Gastroesophageal sphincter (tissue), 4 donors: ENCODE measurements around the gene BAIAP2. TPM values are rescaled to one million over a fixed set of nuclear protein-coding genes. Genes with fewer than 3 reads are reported as not detected.
A peak's percentile ranks its signal among the peaks of the same experiment; 100 is the strongest.

Experiments used
- ATAC-seq: fragments of 150-250 bp; one replicate; pipeline ENCODE4 v1.9.1; 2016; ENCODE audit warnings: mild to moderate bottlenecking, moderate library complexity
- H3K27ac ChIP-seq, 4 donors: fragments of 200-600 bp; sonication (generic) in 3 of 4; 1 replicate in 3 of 4; 2 replicates in 1 of 4; pipeline ENCODE4 v1.5.1; 2016 to 2019
- H3K27me3 ChIP-seq: fragments of 200-600 bp; sonication (generic); one replicate; pipeline ENCODE4 v1.5.1; 2019
- H3K36me3 ChIP-seq, 2 donors: fragments of 200-600 bp; sonication (generic); one replicate each; pipeline ENCODE4 v1.5.1; 2019; ENCODE audit warnings: control low read depth in 1 of 2
- H3K4me1 ChIP-seq, 3 donors: fragments of 200-600 bp; sonication (generic); 1 replicate in 2 of 3; 2 replicates in 1 of 3; pipeline ENCODE4 v1.5.1; 2016 to 2019; ENCODE audit warnings: control low read depth in 2 of 3
- H3K4me3 ChIP-seq, 2 donors: fragments of 200-600 bp; sonication (generic); one replicate each; pipeline ENCODE4 v1.5.1; 2019; ENCODE audit warnings: mild to moderate bottlenecking in 1 of 2, moderate library complexity in 1 of 2
- H3K9me3 ChIP-seq, 3 donors: fragments of 200-600 bp; sonication (generic); one replicate each; pipeline ENCODE4 v1.5.1; 2017 to 2019; ENCODE audit warnings: control low read depth in 2 of 3
- CTCF ChIP-seq, 4 experiments: fragments of 200-600 bp in 2 of 4; fragments of 450-650 bp in 2 of 4; sonication (generic) in 1 of 4; IDR thresholded peaks; one replicate each; pipeline ENCODE4 v1.5.1; 2017 to 2019; ENCODE audit warnings: antibody characterized with exemption in 4 of 4, mild to moderate bottlenecking in 2 of 4, moderate library complexity in 2 of 4
- EP300 ChIP-seq: sonication (generic); formaldehyde crosslinking; IDR thresholded peaks from one replicate; pipeline ENCODE4 v1.6.1; 2017; ENCODE audit warnings: antibody characterized with exemption, mild to moderate bottlenecking
- POLR2A ChIP-seq, 2 donors: fragments of 450-650 bp; IDR thresholded peaks; one replicate each; pipeline ENCODE4 v1.6.1; 2017; ENCODE audit warnings: antibody characterized with exemption in 2 of 2, mild to moderate bottlenecking in 2 of 2, moderate library complexity in 1 of 2
- POLR2AphosphoS5 ChIP-seq: sonication (generic); formaldehyde crosslinking; IDR thresholded peaks from one replicate; pipeline ENCODE4 v1.6.1; 2017; ENCODE audit warnings: antibody characterized with exemption
- WGBS, 2 donors: methylation state at CpG; one replicate each; pipeline ENCODE4 v1.1.5; 2018; ENCODE audit warnings: low coverage in 1 of 2; 5-methylcytosine and 5-hydroxymethylcytosine counted together
- total RNA-seq, 4 donors: library from RNA; depleted of rRNA; stranded (reverse); fragments of >200 nt; gene quantifications; one replicate each; pipeline ENCODE4 v1.1.0, GENCODE V29; 2016

The BAIAP2 gene
- total RNA-seq, 4 donors from 2014 or later, result 32.7 to 54.9 (median 40.6) TPM

GRCh38 chr17:81039096-81039495, 4.1 kb downstream of the BAIAP2 start:
- Histone ChIP-seq H3K9me3 (no peaks in the 10 kb centered on the region), H3K27ac (peak overlapping the region in 1 of 4 donors; percentile 86), H3K27me3 (no peaks in the 10 kb centered on the region), H3K4me1 (peaks cover 0 to 83% (median 52%) of the 10 kb centered on the region in 3 donors), H3K4me3 (no peak overlapping the region), H3K36me3 (no peaks in the 10 kb centered on the region)
- no peak for ATAC-seq
- WGBS, 2 donors, result 100% methylated on average over 1 of the region's 16 CpGs; no CpG with 5 or more reads in 1 of the 2 donors
- TF ChIP-seq CTCF (IDR thresholded peaks at IDR 0.05), result no peak
- TF ChIP-seq EP300, result no peak
- TF ChIP-seq POLR2A (IDR thresholded peaks at IDR 0.05), result no peak
- no peak for TF ChIP-seq POLR2AphosphoS5

- Histone ChIP-seq H3K27me3 (no peaks in the 10 kb centered on the region), H3K36me3 (no peaks in the 10 kb centered on the region), H3K27ac (peak overlapping the region in 2 of 4 donors; percentile 19 to 42), H3K9me3 (no peaks in the 10 kb centered on the region), H3K4me3 (no peak overlapping the region), H3K4me1 (peaks cover 0 to 89% (median 60%) of the 10 kb centered on the region in 3 donors)
- ATAC-seq, result no peak
- WGBS, 2 donors, result no CpG with 5 or more reads among the region's 28 CpGs
- no peak for TF ChIP-seq POLR2AphosphoS5
- no peak for TF ChIP-seq EP300
- no peak for TF ChIP-seq POLR2A (IDR thresholded peaks at IDR 0.05)
- no peak for TF ChIP-seq CTCF (IDR thresholded peaks at IDR 0.05)
Measured at GRCh38 chr17:81039854-81040758, 5.2 kb downstream of the BAIAP2 start.

- no peak for ATAC-seq
- no peaks in the 10 kb centered on the region for H3K36me3 ChIP-seq
- H3K4me1 ChIP-seq, result peaks cover 0 to 93% (median 68%) of the 10 kb centered on the region in 3 donors
- H3K9me3 ChIP-seq, result no peaks in the 10 kb centered on the region
- no peak overlapping the region for H3K4me3 ChIP-seq
- no peaks in the 10 kb centered on the region for H3K27me3 ChIP-seq
- TF ChIP-seq POLR2AphosphoS5 (no peak), POLR2A (IDR thresholded peaks at IDR 0.05) (no peak), CTCF (IDR thresholded peaks at IDR 0.05) (peak in 1 of 4 experiments; percentile 45), EP300 (no peak)
- 54 to 60% methylated on average over 1 to 4 of the region's 6 CpGs for WGBS, 2 donors
- H3K27ac ChIP-seq, result peak overlapping the region in 2 of 4 donors; percentile 24 to 42
Measured at GRCh38 chr17:81040791-81041337, 5.9 kb downstream of the BAIAP2 start.

GRCh38 chr17:81042606-81043005, 7.7 kb downstream of the BAIAP2 start:
- peak overlapping the region in 2 of 4 donors; percentile 79 to 81 for H3K27ac ChIP-seq
- TF ChIP-seq POLR2AphosphoS5 (no peak), POLR2A (IDR thresholded peaks at IDR 0.05) (no peak), CTCF (IDR thresholded peaks at IDR 0.05) (no peak)
- no peak overlapping the region for H3K4me3 ChIP-seq
- no peaks in the 10 kb centered on the region for H3K36me3 ChIP-seq
- H3K9me3 ChIP-seq, result no peaks in the 10 kb centered on the region
- H3K4me1 ChIP-seq, result peaks cover 0 to 93% (median 59%) of the 10 kb centered on the region in 3 donors
- 87 to 94% methylated on average over 3 of the region's 9 CpGs for WGBS, 2 donors
- no peak for ATAC-seq
- H3K27me3 ChIP-seq, result no peaks in the 10 kb centered on the region
